ENCODE measurements around the gene ADNP2.

ADNP2 gene

GRCh38 chr18:80143881-80144280, 34.8 kb downstream of the ADNP2 start:
- Histone ChIP-seq H3K27me3 (ENCODE audit: insufficient read depth, low read length) (no peaks in the 10 kb centered on the region), H3K27ac (ENCODE audit: low read depth, low read length) (no peak overlapping the region), H3K79me2 (ENCODE audit: control insufficient read depth, insufficient read depth, low read length, unreplicated experiment) (no peaks in the 10 kb centered on the region), H2AFZ (ENCODE audit: low read length, unreplicated experiment) (no peak overlapping the region), H3K4me1 (ENCODE audit: control insufficient read depth, insufficient read depth, low read length, unreplicated experiment) (peaks cover under 1% of the 10 kb centered on the region), H3K36me3 (ENCODE audit: insufficient read depth, low read length) (peaks cover 7% of the 10 kb centered on the region), H3K4me3 (ENCODE audit: low read depth, low read length) (no peak overlapping the region)

- Histone ChIP-seq H3K27me3 (ENCODE audit: insufficient read depth, low read length) (no peaks in the 10 kb centered on the region), H3K4me1 (ENCODE audit: control insufficient read depth, insufficient read depth, low read length, unreplicated experiment) (peaks cover 5% of the 10 kb centered on the region), H3K36me3 (ENCODE audit: insufficient read depth, low read length) (no peaks in the 10 kb centered on the region), H3K79me2 (ENCODE audit: control insufficient read depth, insufficient read depth, low read length, unreplicated experiment) (no peaks in the 10 kb centered on the region), H2AFZ (ENCODE audit: low read length, unreplicated experiment) (no peak overlapping the region), H3K27ac (ENCODE audit: low read depth, low read length) (no peak overlapping the region), H3K4me3 (ENCODE audit: low read depth, low read length) (no peak overlapping the region)
Measured at GRCh38 chr18:80145196-80145804, 36.2 kb downstream of the ADNP2 start.

- Histone ChIP-seq H3K27ac (ENCODE audit: low read depth, low read length) (peak overlapping the region; percentile 60), H2AFZ (ENCODE audit: low read length, unreplicated experiment) (peak overlapping the region; percentile 82), H3K36me3 (ENCODE audit: insufficient read depth, low read length) (no peaks in the 10 kb centered on the region)
Measured at GRCh38 chr18:80147037-80147417, 38.0 kb downstream of the ADNP2 start.

GRCh38 chr18:80147418-80148325, 38.6 kb downstream of the ADNP2 start:
- H3K27ac ChIP-seq (ENCODE audit: low read depth, low read length), result peak overlapping the region; percentile 60
- H3K36me3 ChIP-seq (ENCODE audit: insufficient read depth, low read length), result no peaks in the 10 kb centered on the region

More at GRCh38 chr18:80147037-80147417, 38.0 kb downstream of the ADNP2 start:
- Histone ChIP-seq H3K4me3 (ENCODE audit: low read depth, low read length) (peak overlapping the region; percentile 79), H3K79me2 (ENCODE audit: control insufficient read depth, insufficient read depth, low read length, unreplicated experiment) (no peaks in the 10 kb centered on the region), H3K4me1 (ENCODE audit: control insufficient read depth, insufficient read depth, low read length, unreplicated experiment) (peaks cover 5% of the 10 kb centered on the region), H3K27me3 (ENCODE audit: insufficient read depth, low read length) (no peaks in the 10 kb centered on the region)

GRCh38 chr18:80148326-80149199, 39.5 kb downstream of the ADNP2 start:
- peak overlapping the region; percentile 79 for H3K4me3 ChIP-seq (ENCODE audit: low read depth, low read length)
- no peak overlapping the region for H3K27ac ChIP-seq (ENCODE audit: low read depth, low read length)
- no peaks in the 10 kb centered on the region for H3K79me2 ChIP-seq (ENCODE audit: control insufficient read depth, insufficient read depth, low read length, unreplicated experiment)
- H3K36me3 ChIP-seq (ENCODE audit: insufficient read depth, low read length), result no peaks in the 10 kb centered on the region
- H2AFZ ChIP-seq (ENCODE audit: low read length, unreplicated experiment), result no peak overlapping the region
- peaks cover 5% of the 10 kb centered on the region for H3K4me1 ChIP-seq (ENCODE audit: control insufficient read depth, insufficient read depth, low read length, unreplicated experiment)
- no peaks in the 10 kb centered on the region for H3K27me3 ChIP-seq (ENCODE audit: insufficient read depth, low read length)

More at GRCh38 chr18:80147418-80148325, 38.6 kb downstream of the ADNP2 start:
- Histone ChIP-seq H3K4me1 (ENCODE audit: control insufficient read depth, insufficient read depth, low read length, unreplicated experiment) (peaks cover 5% of the 10 kb centered on the region), H3K27me3 (ENCODE audit: insufficient read depth, low read length) (no peaks in the 10 kb centered on the region), H3K79me2 (ENCODE audit: control insufficient read depth, insufficient read depth, low read length, unreplicated experiment) (no peaks in the 10 kb centered on the region), H2AFZ (ENCODE audit: low read length, unreplicated experiment) (peak overlapping the region; percentile 82), H3K4me3 (ENCODE audit: low read depth, low read length) (peak overlapping the region; percentile 79)

GRCh38 chr18:80149667-80150066, 40.6 kb downstream of the ADNP2 start:
- Histone ChIP-seq H3K36me3 (ENCODE audit: insufficient read depth, low read length) (no peaks in the 10 kb centered on the region), H3K27me3 (ENCODE audit: insufficient read depth, low read length) (no peaks in the 10 kb centered on the region), H2AFZ (ENCODE audit: low read length, unreplicated experiment) (no peak overlapping the region), H3K27ac (ENCODE audit: low read depth, low read length) (no peak overlapping the region), H3K4me1 (ENCODE audit: control insufficient read depth, insufficient read depth, low read length, unreplicated experiment) (peaks cover 5% of the 10 kb centered on the region), H3K79me2 (ENCODE audit: control insufficient read depth, insufficient read depth, low read length, unreplicated experiment) (no peaks in the 10 kb centered on the region), H3K4me3 (ENCODE audit: low read depth, low read length) (no peak overlapping the region)

- H2AFZ ChIP-seq (ENCODE audit: low read length, unreplicated experiment), result no peak overlapping the region
- no peaks in the 10 kb centered on the region for H3K79me2 ChIP-seq (ENCODE audit: control insufficient read depth, insufficient read depth, low read length, unreplicated experiment)
- H3K27ac ChIP-seq (ENCODE audit: low read depth, low read length), result no peak overlapping the region
- H3K27me3 ChIP-seq (ENCODE audit: insufficient read depth, low read length), result no peaks in the 10 kb centered on the region
- no peaks in the 10 kb centered on the region for H3K36me3 ChIP-seq (ENCODE audit: insufficient read depth, low read length)
- peaks cover under 1% of the 10 kb centered on the region for H3K4me1 ChIP-seq (ENCODE audit: control insufficient read depth, insufficient read depth, low read length, unreplicated experiment)
- no peak overlapping the region for H3K4me3 ChIP-seq (ENCODE audit: low read depth, low read length)
Measured at GRCh38 chr18:80154293-80154692, 45.2 kb downstream of the ADNP2 start.

GRCh38 chr18:80157708-80158343, 48.8 kb downstream of the ADNP2 start:
- Histone ChIP-seq H3K27ac (ENCODE audit: low read depth, low read length) (no peak overlapping the region), H3K4me1 (ENCODE audit: control insufficient read depth, insufficient read depth, low read length, unreplicated experiment) (no peaks in the 10 kb centered on the region), H2AFZ (ENCODE audit: low read length, unreplicated experiment) (no peak overlapping the region), H3K4me3 (ENCODE audit: low read depth, low read length) (no peak overlapping the region), H3K27me3 (ENCODE audit: insufficient read depth, low read length) (no peaks in the 10 kb centered on the region), H3K36me3 (ENCODE audit: insufficient read depth, low read length) (no peaks in the 10 kb centered on the region), H3K79me2 (ENCODE audit: control insufficient read depth, insufficient read depth, low read length, unreplicated experiment) (no peaks in the 10 kb centered on the region)

GRCh38 chr18:80158365-80158764, 49.3 kb downstream of the ADNP2 start:
- H3K27ac ChIP-seq (ENCODE audit: low read depth, low read length), result no peak overlapping the region
- H3K27me3 ChIP-seq (ENCODE audit: insufficient read depth, low read length), result no peaks in the 10 kb centered on the region
- no peaks in the 10 kb centered on the region for H3K36me3 ChIP-seq (ENCODE audit: insufficient read depth, low read length)
- no peak overlapping the region for H2AFZ ChIP-seq (ENCODE audit: low read length, unreplicated experiment)
- H3K79me2 ChIP-seq (ENCODE audit: control insufficient read depth, insufficient read depth, low read length, unreplicated experiment), result no peaks in the 10 kb centered on the region
- H3K4me3 ChIP-seq (ENCODE audit: low read depth, low read length), result no peak overlapping the region
- no peaks in the 10 kb centered on the region for H3K4me1 ChIP-seq (ENCODE audit: control insufficient read depth, insufficient read depth, low read length, unreplicated experiment)
